HEK293 (cell line): ENCODE measurements around the gene CORO2B.

Experiments
- GLIS2 ChIP-seq: fragments of 450-650 bp; formaldehyde crosslinking; IDR thresholded peaks from 2 replicates; pipeline ENCODE4 v1.5.1; 2016; ENCODE audit warnings: missing biosample characterization, missing genetic modification characterization
- KLF1 ChIP-seq: fragments of 450-650 bp; formaldehyde crosslinking; IDR thresholded peaks from 2 replicates; pipeline ENCODE4 v1.5.1; 2016; ENCODE audit warnings: missing biosample characterization, missing genetic modification characterization
- MEIS1 ChIP-seq: sonication (generic); formaldehyde crosslinking; IDR thresholded peaks from 2 replicates; pipeline ENCODE4 v1.8.1; 2022; ENCODE audit warnings: missing genetic modification reagents, mild to moderate bottlenecking, borderline replicate concordance
- PATZ1 ChIP-seq: fragments of 450-650 bp; formaldehyde crosslinking; IDR thresholded peaks from 2 replicates; pipeline ENCODE4 v1.5.1; 2016; ENCODE audit warnings: missing biosample characterization, missing genetic modification characterization
- PRDM1 ChIP-seq: fragments of 450-650 bp; formaldehyde crosslinking; IDR thresholded peaks from 2 replicates; pipeline ENCODE4; 2016; ENCODE audit warnings: missing biosample characterization, missing genetic modification characterization
- SETDB1 ChIP-seq: IDR thresholded peaks from one replicate; pipeline ENCODE4 v1.6.1; 2017; ENCODE audit warnings: mild to moderate bottlenecking, low read length, moderate library complexity, mixed read lengths; ENCODE audit not compliant: insufficient read length
- YY2 ChIP-seq: fragments of 450-650 bp; formaldehyde crosslinking; IDR thresholded peaks from 2 replicates; pipeline ENCODE4 v1.5.1; 2016; ENCODE audit warnings: missing biosample characterization, missing genetic modification characterization
- ZNF148 ChIP-seq: fragments of 450-650 bp; formaldehyde crosslinking; IDR thresholded peaks from 2 replicates; pipeline ENCODE4 v1.5.0; 2017; ENCODE audit warnings: missing biosample characterization, missing genetic modification characterization, borderline replicate concordance
- ZNF174 ChIP-seq: fragments of 450-650 bp; formaldehyde crosslinking; IDR thresholded peaks from 2 replicates; pipeline ENCODE4 v1.5.0; 2017; ENCODE audit warnings: missing biosample characterization, mild to moderate bottlenecking, missing genetic modification characterization
- ZNF184 ChIP-seq: fragments of 450-650 bp; IDR thresholded peaks from 2 replicates; pipeline ENCODE4 v1.5.1; 2018; ENCODE audit warnings: missing biosample characterization, mild to moderate bottlenecking, missing genetic modification characterization
- ZNF2 ChIP-seq: fragments of 450-650 bp; formaldehyde crosslinking; IDR thresholded peaks from 2 replicates; pipeline ENCODE4 v1.5.1; 2016; ENCODE audit warnings: missing biosample characterization, missing genetic modification characterization
- ZNF202 ChIP-seq: fragments of 450-650 bp; formaldehyde crosslinking; IDR thresholded peaks from 2 replicates; pipeline ENCODE4 v1.5.1; 2016; ENCODE audit warnings: missing biosample characterization, missing genetic modification characterization, borderline replicate concordance
- ZNF24 ChIP-seq: fragments of 450-650 bp; formaldehyde crosslinking; IDR thresholded peaks from 2 replicates; pipeline ENCODE4 v1.5.1; 2016; ENCODE audit warnings: missing biosample characterization, missing genetic modification characterization
- ZNF324 ChIP-seq: fragments of 450-650 bp; formaldehyde crosslinking; IDR thresholded peaks from 2 replicates; pipeline ENCODE4 v1.5.1; 2016; ENCODE audit warnings: missing biosample characterization, missing genetic modification characterization
- ZNF341 ChIP-seq: fragments of 450-650 bp; formaldehyde crosslinking; IDR thresholded peaks from 2 replicates; pipeline ENCODE4; 2016; ENCODE audit warnings: low read depth, missing biosample characterization, missing genetic modification characterization
- ZNF354C ChIP-seq: fragments of 450-650 bp; formaldehyde crosslinking; IDR thresholded peaks from 2 replicates; pipeline ENCODE4 v1.5.1; 2016; ENCODE audit warnings: missing biosample characterization, missing genetic modification characterization, low read depth, borderline replicate concordance
- ZNF362 ChIP-seq: fragments of 450-650 bp; formaldehyde crosslinking; IDR thresholded peaks from 2 replicates; pipeline ENCODE4 v1.5.1; 2016; ENCODE audit warnings: missing biosample characterization, missing genetic modification characterization
- ZNF37A ChIP-seq: fragments of 450-650 bp; IDR thresholded peaks from 2 replicates; pipeline ENCODE4 v1.5.1; 2018; ENCODE audit warnings: missing biosample characterization, missing genetic modification characterization
- ZNF398 ChIP-seq: fragments of 450-650 bp; formaldehyde crosslinking; IDR thresholded peaks from 2 replicates; pipeline ENCODE4 v1.5.1; 2017; ENCODE audit warnings: missing biosample characterization, missing genetic modification characterization
- ZNF488 ChIP-seq: fragments of 450-650 bp; formaldehyde crosslinking; IDR thresholded peaks from 2 replicates; pipeline ENCODE4 v1.5.1; 2016; ENCODE audit warnings: missing biosample characterization, missing genetic modification characterization
- ZNF549 ChIP-seq: fragments of 450-650 bp; IDR thresholded peaks from 2 replicates; pipeline ENCODE4 v1.5.1; 2018; ENCODE audit warnings: missing biosample characterization, missing genetic modification characterization, mild to moderate bottlenecking, inconsistent platforms, moderate library complexity
- ZNF558 ChIP-seq: fragments of 450-650 bp; formaldehyde crosslinking; IDR thresholded peaks from 2 replicates; pipeline ENCODE4 v1.5.1; 2016; ENCODE audit warnings: missing biosample characterization, missing genetic modification characterization
- ZNF596 ChIP-seq: fragments of 450-650 bp; IDR thresholded peaks from 2 replicates; pipeline ENCODE4 v1.5.0; 2018; ENCODE audit warnings: missing biosample characterization, mild to moderate bottlenecking, missing genetic modification characterization, moderate library complexity
- ZNF621 ChIP-seq: fragments of 450-650 bp; formaldehyde crosslinking; IDR thresholded peaks from 2 replicates; pipeline ENCODE4 v1.5.1; 2017; ENCODE audit warnings: missing biosample characterization, missing genetic modification characterization
- ZNF623 ChIP-seq: fragments of 450-650 bp; formaldehyde crosslinking; IDR thresholded peaks from 2 replicates; pipeline ENCODE4 v1.5.1; 2016; ENCODE audit warnings: missing biosample characterization, missing genetic modification characterization
- ZNF660 ChIP-seq: fragments of 450-650 bp; IDR thresholded peaks from 2 replicates; pipeline ENCODE4 v1.5.1; 2018; ENCODE audit warnings: missing biosample characterization, mild to moderate bottlenecking, missing genetic modification characterization
- ZNF76 ChIP-seq: fragments of 450-650 bp; formaldehyde crosslinking; IDR thresholded peaks from 2 replicates; pipeline ENCODE4; 2016; ENCODE audit warnings: low read depth, missing biosample characterization, missing genetic modification characterization, borderline replicate concordance
- ZNF837 ChIP-seq: fragments of 450-650 bp; formaldehyde crosslinking; IDR thresholded peaks from 2 replicates; pipeline ENCODE4 v1.5.1; 2016; ENCODE audit warnings: missing biosample characterization, missing genetic modification characterization
- ZSCAN18 ChIP-seq: fragments of 450-650 bp; formaldehyde crosslinking; IDR thresholded peaks from 2 replicates; pipeline ENCODE4 v1.5.1; 2016; ENCODE audit warnings: missing biosample characterization, missing genetic modification characterization
- ZSCAN30 ChIP-seq: fragments of 450-650 bp; IDR thresholded peaks from 2 replicates; pipeline ENCODE4 v1.5.1; 2018; ENCODE audit warnings: missing biosample characterization, mild to moderate bottlenecking, missing genetic modification characterization, moderate library complexity

The CORO2B gene

GRCh38 chr15:68620721-68621527 lies 42.1 kb downstream of the CORO2B start (continued):
- TF ChIP-seq ZNF148 (tag by site-specific recombination): no peak
- no peak for TF ChIP-seq ZNF837 (tag by site-specific recombination)
- peak; percentile 87; the same call in 1 of the 2 replicates for TF ChIP-seq ZNF184 (tag by site-specific recombination)
- TF ChIP-seq PATZ1 (tag by site-specific recombination): no peak; the same call in 1 of the 2 replicates
- TF ChIP-seq ZNF558: no peak; the same call in 1 of the 2 replicates
- peak; percentile 89 for TF ChIP-seq ZNF341 (tag by site-specific recombination)
- no peak for TF ChIP-seq ZNF549
- no peak for TF ChIP-seq ZNF488 (tag by site-specific recombination)
- no peak for TF ChIP-seq ZNF202 (tag by site-specific recombination)
- TF ChIP-seq ZNF24 (tag by site-specific recombination): peak; percentile 67; the same call in 1 of the 2 replicates
- TF ChIP-seq ZNF76 (tag by site-specific recombination): 0 out of 2 replicates have a peak, but pooled peaks have one; percentile 22
- no peak for TF ChIP-seq ZNF174
- TF ChIP-seq ZNF37A (tag by site-specific recombination): no peak
- TF ChIP-seq ZNF362 (tag by site-specific recombination): no peak
- TF ChIP-seq ZNF596 (tag by site-specific recombination): 0 out of 2 replicates have a peak, but pooled peaks have one; percentile 26
- TF ChIP-seq ZNF660 (tag by site-specific recombination): peak; percentile 97
- no peak for TF ChIP-seq ZNF398 (tag by site-specific recombination)
- TF ChIP-seq PRDM1 (tag by site-specific recombination): no peak; the same call in 1 of the 2 replicates
- TF ChIP-seq ZNF324 (tag by site-specific recombination): peak; percentile 43; the same call in 1 of the 2 replicates
- TF ChIP-seq SETDB1: no peak
- peak; percentile 95 for TF ChIP-seq ZSCAN30 (tag by site-specific recombination)
- peak; percentile 64; the same call in 1 of the 2 replicates for TF ChIP-seq ZNF2 (tag by site-specific recombination)
- no peak for TF ChIP-seq YY2 (tag by site-specific recombination)
- no peak for TF ChIP-seq ZSCAN18
- TF ChIP-seq KLF1 (tag by site-specific recombination): no peak
- TF ChIP-seq MEIS1 (CRISPR knock-in tag): no peak
- no peak for TF ChIP-seq ZNF623
- TF ChIP-seq GLIS2: peak; percentile 73
- no peak for TF ChIP-seq ZNF354C (tag by site-specific recombination)
- TF ChIP-seq ZNF621: no peak
